ENCODE data around the gene DHRS3.

DNA sequence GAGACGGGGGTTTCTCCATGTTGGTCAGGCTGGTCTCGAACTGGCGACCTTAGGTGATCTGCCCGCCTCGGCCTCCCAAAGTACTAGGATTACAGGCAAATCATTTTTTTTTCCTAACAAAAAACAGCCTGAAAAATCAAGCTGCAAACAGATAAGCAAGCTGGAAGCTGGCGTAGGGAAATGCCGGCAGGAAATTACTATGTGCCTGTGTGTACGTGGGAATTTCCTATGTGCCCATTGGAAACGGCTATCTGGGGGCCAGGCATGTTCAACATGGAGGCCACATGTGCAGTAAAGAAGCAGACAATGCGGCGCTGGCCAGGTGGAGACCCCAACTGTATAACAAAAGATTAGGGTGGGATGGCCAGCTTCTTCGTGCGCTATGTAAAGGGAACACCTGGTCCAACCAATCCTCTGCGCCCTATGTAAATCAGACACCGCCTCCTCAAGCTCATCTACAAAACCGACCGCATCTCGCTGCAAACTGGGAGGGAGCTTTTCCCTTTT is 16.7 kb upstream of the DHRS3 start:
- TF ChIP-seq POLR2A (IDR thresholded peaks at IDR 0.05) (no peak), POLR2AphosphoS5 (IDR thresholded peaks at IDR 0.05) (no peak)
- TF ChIP-seq, protein P1, sequence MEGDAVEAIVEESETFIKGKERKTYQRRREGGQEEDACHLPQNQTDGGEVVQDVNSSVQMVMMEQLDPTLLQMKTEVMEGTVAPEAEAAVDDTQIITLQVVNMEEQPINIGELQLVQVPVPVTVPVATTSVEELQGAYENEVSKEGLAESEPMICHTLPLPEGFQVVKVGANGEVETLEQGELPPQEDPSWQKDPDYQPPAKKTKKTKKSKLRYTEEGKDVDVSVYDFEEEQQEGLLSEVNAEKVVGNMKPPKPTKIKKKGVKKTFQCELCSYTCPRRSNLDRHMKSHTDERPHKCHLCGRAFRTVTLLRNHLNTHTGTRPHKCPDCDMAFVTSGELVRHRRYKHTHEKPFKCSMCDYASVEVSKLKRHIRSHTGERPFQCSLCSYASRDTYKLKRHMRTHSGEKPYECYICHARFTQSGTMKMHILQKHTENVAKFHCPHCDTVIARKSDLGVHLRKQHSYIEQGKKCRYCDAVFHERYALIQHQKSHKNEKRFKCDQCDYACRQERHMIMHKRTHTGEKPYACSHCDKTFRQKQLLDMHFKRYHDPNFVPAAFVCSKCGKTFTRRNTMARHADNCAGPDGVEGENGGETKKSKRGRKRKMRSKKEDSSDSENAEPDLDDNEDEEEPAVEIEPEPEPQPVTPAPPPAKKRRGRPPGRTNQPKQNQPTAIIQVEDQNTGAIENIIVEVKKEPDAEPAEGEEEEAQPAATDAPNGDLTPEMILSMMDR (IDR thresholded peaks at IDR 0.05) = no peak
